GM12878 (cell line): ENCODE data around the gene SERPINB8. TPM values are rescaled to one million over a fixed set of nuclear protein-coding genes. Genes with fewer than 3 reads are reported as not detected.
A peak's percentile ranks its signal among the peaks of the same experiment; 100 is the strongest.

Experiments used
- ATAC-seq: fragments of 200-7000 bp; cut with Tn5 transposase; 3 replicates; pipeline ENCODE4 v1.9.1; 2020; ENCODE audit warnings: mild to moderate bottlenecking, moderate library complexity
- BruUV-seq: library from RNA; stranded (reverse); fragments of 400-500 nt; replicated peaks from 2 replicates; lab custom pipeline; 2021; lab: Mats Ljungman, UMichigan
- CTCF ChIA-PET: fragments of 300-600 bp; sonication (Branson Sonifier 250); formaldehyde crosslinking; extraction: SDS; loops from one replicate; lab custom pipeline; 2021; ENCODE audit warnings: inconsistent platforms; lab: Yijun Ruan, JAX
- POLR2A ChIA-PET: fragments of 350-600 bp; formaldehyde crosslinking; extraction: SDS; loops from one replicate; lab custom pipeline; 2021; ENCODE audit warnings: inconsistent platforms; lab: Charles Lee
- RAD21 ChIA-PET: fragments of 300-600 bp; sonication (Branson Sonifier 250); formaldehyde crosslinking; loops from one replicate; lab custom pipeline; 2023; ENCODE audit warnings: antibody characterized with exemption; ENCODE audit not compliant: unreplicated experiment; lab: Charles Lee
- SMC1A ChIA-PET: fragments of 300-600 bp; sonication (Branson Sonifier 250); formaldehyde crosslinking; loops from one replicate; lab custom pipeline; 2023; ENCODE audit not compliant: unreplicated experiment, uncharacterized antibody; lab: Charles Lee
- DNase-seq: peaks from one replicate; pipeline ENCODE4 v3.0.0-alpha.2; 2011; ENCODE audit warnings: low read depth, low spot score
- FAIRE-seq: peaks from 3 replicates; lab custom pipeline; 2011; peaks lifted over from hg19 to GRCh38; lab: Jason Lieb, UNC
- H2AFZ ChIP-seq: 2 replicates; pipeline ENCODE4 v1.6.0; 2011; ENCODE audit warnings: low read depth, low read length, control low read depth; ENCODE audit not compliant: control insufficient read depth
- H3K27ac ChIP-seq: 2 replicates; pipeline ENCODE4 v1.5.1; 2011; ENCODE audit warnings: control low read depth; ENCODE audit not compliant: control insufficient read depth, insufficient read depth
- H3K27me3 ChIP-seq, 2 experiments: replicated peaks in 1 of 2; 2 replicates each; pipeline versions ENCODE4 v1.6.0 to v1.6.1; 2011; ENCODE audit warnings: low read length in 1 of 2; ENCODE audit not compliant: control insufficient read depth in 2 of 2, insufficient read depth in 2 of 2
- H3K36me3 ChIP-seq, 2 experiments: 2 replicates each; pipeline ENCODE4 v1.5.1; 2011; ENCODE audit warnings: low read length in 1 of 2; ENCODE audit not compliant: control insufficient read depth in 2 of 2, insufficient read depth in 2 of 2
- H3K4me1 ChIP-seq: 2 replicates; pipeline ENCODE4 v1.6.1; 2011; ENCODE audit warnings: mild to moderate bottlenecking, low read length, moderate library complexity, mixed read lengths; ENCODE audit not compliant: control insufficient read depth, insufficient read depth
- H3K4me2 ChIP-seq: 2 replicates; pipeline ENCODE4 v1.6.0; 2011; ENCODE audit warnings: control low read depth; ENCODE audit not compliant: control insufficient read depth, insufficient read depth
- H3K4me3 ChIP-seq: fragments of 200-600 bp; sonication (generic); 2 replicates; pipeline ENCODE4 v1.5.1; 2016
- H3K79me2 ChIP-seq: 2 replicates; pipeline ENCODE4 v1.6.0; 2011; ENCODE audit warnings: low read length; ENCODE audit not compliant: control insufficient read depth, insufficient read depth
- H3K9ac ChIP-seq: 2 replicates; pipeline ENCODE4 v1.8.0; 2011; ENCODE audit warnings: low read length, control low read depth, mixed read lengths; ENCODE audit not compliant: control insufficient read depth, insufficient read depth
- H3K9me3 ChIP-seq: replicated peaks from 3 replicates; pipeline ENCODE4 v1.5.1; 2011; ENCODE audit warnings: mild to moderate bottlenecking, low read length; ENCODE audit not compliant: control insufficient read depth, insufficient read depth
- H4K20me1 ChIP-seq: 2 replicates; pipeline ENCODE4 v1.6.0; 2011; ENCODE audit not compliant: control insufficient read depth, insufficient read depth
- EED ChIP-seq: sonication (generic); IDR thresholded peaks from 2 replicates; pipeline ENCODE4 v1.6.1; 2016; ENCODE audit warnings: antibody characterized with exemption, low read depth
- MTA2 ChIP-seq: fragments of 450-650 bp; IDR thresholded peaks from 2 replicates; pipeline ENCODE4 v1.6.1; 2016; ENCODE audit warnings: low read depth, mild to moderate bottlenecking, moderate library complexity
- MXI1 ChIP-seq: fragments of 150-350 bp; IDR thresholded peaks from 2 replicates; pipeline ENCODE4 v1.6.1; 2011; ENCODE audit warnings: low read depth, mild to moderate bottlenecking, inconsistent platforms, low read length, improper control_type of control experiment
- SKIL ChIP-seq: fragments of 450-650 bp; IDR thresholded peaks from 2 replicates; pipeline ENCODE4 v1.6.1; 2017; ENCODE audit warnings: mild to moderate bottlenecking, low read depth, inconsistent platforms; ENCODE audit not compliant: poor library complexity, severe bottlenecking
- TCF3 ChIP-seq: IDR thresholded peaks from 2 replicates; pipeline ENCODE4 v1.6.1; 2012; ENCODE audit warnings: low read depth, mild to moderate bottlenecking, low read length, borderline replicate concordance; ENCODE audit not compliant: insufficient read depth
- ZNF274 ChIP-seq: IDR thresholded peaks from one replicate; pipeline ENCODE4 v1.8.0; 2011; ENCODE audit not compliant: insufficient read length, insufficient read depth
- WGBS: methylation state at CpG from one replicate; pipeline ENCODE4 v1.1.6; 2016; ENCODE audit warnings: low lambda C conversion rate; ENCODE audit not compliant: insufficient replicate concordance, insufficient coverage; ENCODE audit errors: missing lambda C conversion rate; 5-methylcytosine and 5-hydroxymethylcytosine counted together
- in situ Hi-C: fragments of 300-500 bp; cut with MboI; formaldehyde crosslinking; loops from 9 replicates; pipeline ENCODE4 v1.14.3; 2018; ENCODE audit warnings: mixed read lengths
- intact Hi-C: fragments of 100-400 bp; cut with micrococcal nuclease; formaldehyde crosslinking; loops from one replicate; pipeline ENCODE4 v1.14.2; 2022; ENCODE audit not compliant: unreplicated experiment
- polyA plus RNA-seq, 11 experiments: library from polyadenylated mRNA; depleted of rRNA in 4 of 11; unstranded in 6 of 11; stranded (reverse) in 5 of 11; fragments of >200 nt; fragmentation: Nextera tagmentation in 4 of 11; fragmentation: Illumina TruSeq in 1 of 11; extraction: Ambion mirVana in 4 of 11; extraction: Trizol in 1 of 11; gene quantifications; 1 replicate in 1 of 11; 2 replicates in 10 of 11; pipeline versions ENCODE4 v1.2.1 to v1.2.3, GENCODE V29; 2011 to 2016; ENCODE audit warnings: inconsistent platforms in 2 of 11, missing spikeins in 2 of 11, low read depth in 1 of 11
- total RNA-seq, 4 experiments: library from RNA; depleted of rRNA in 3 of 4; stranded (reverse); fragments of >200 nt in 3 of 4; fragmentation: Illumina TruSeq in 1 of 4; extraction: Trizol in 1 of 4; gene quantifications; 2 replicates each; pipeline versions ENCODE4 v1.2.1 to v1.2.3, GENCODE V29; 2013 to 2021
- TF ChIP-seq, protein P1 (sequence below): IDR thresholded peaks from 2 replicates; pipeline ENCODE4 v1.6.1; 2012; ENCODE audit warnings: low read length, inconsistent platforms
- TF ChIP-seq, protein P2 (sequence below): IDR thresholded peaks from 2 replicates; pipeline ENCODE4 v1.6.1; 2012; ENCODE audit warnings: improper control_type of control experiment, low read depth, low read length; ENCODE audit not compliant: insufficient replicate concordance

The SERPINB8 gene
- total and polyA plus RNA-seq, 10 of the 15 experiments (the other 5 are each of a cell fraction or from before 2014, with no cell fraction given), result 8.1 to 31.5 (median 16.7) TPM

DNA sequence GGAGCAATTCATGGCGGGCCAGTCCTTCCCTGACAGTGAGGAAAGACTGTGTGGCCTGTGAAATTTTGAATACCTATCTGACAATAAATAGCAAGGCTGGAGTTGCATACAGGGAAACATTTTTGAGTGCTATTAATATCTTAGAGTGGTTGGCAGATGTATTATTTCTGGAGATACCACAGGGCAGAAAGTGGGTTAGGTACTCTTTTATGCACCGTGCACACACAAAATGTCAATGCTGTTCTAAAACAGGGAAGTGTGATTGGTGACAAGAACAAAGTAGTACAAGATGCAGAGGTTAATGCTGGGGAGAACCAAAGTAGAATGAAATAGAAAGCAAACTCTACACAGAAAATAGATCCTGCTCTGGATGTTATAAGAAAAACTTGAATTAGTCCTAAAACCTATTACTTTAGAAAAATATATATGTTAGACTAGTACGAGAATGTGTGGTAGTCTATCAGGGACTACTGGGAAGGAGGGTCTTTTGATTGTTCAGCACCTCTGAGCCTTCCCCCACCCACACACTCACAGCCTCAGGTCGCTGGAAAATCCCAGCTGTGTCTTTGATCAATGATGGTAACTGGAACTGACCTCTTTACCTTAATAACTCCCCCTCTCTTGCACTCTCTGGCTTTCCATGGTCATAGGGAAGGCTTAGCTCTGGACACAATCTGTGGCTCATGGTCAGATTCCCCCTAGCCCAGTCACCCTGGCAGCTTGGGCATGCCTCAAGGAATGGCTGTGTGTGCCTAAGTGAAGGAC, 58.2 kb downstream of the SERPINB8 start (continued):
- TF ChIP-seq, protein P1, sequence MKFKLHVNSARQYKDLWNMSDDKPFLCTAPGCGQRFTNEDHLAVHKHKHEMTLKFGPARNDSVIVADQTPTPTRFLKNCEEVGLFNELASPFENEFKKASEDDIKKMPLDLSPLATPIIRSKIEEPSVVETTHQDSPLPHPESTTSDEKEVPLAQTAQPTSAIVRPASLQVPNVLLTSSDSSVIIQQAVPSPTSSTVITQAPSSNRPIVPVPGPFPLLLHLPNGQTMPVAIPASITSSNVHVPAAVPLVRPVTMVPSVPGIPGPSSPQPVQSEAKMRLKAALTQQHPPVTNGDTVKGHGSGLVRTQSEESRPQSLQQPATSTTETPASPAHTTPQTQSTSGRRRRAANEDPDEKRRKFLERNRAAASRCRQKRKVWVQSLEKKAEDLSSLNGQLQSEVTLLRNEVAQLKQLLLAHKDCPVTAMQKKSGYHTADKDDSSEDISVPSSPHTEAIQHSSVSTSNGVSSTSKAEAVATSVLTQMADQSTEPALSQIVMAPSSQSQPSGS, result no peak
- no peak for TF ChIP-seq SKIL
- peak; percentile 63; the same call in 1 of the 2 replicates for TF ChIP-seq MTA2

DNA sequence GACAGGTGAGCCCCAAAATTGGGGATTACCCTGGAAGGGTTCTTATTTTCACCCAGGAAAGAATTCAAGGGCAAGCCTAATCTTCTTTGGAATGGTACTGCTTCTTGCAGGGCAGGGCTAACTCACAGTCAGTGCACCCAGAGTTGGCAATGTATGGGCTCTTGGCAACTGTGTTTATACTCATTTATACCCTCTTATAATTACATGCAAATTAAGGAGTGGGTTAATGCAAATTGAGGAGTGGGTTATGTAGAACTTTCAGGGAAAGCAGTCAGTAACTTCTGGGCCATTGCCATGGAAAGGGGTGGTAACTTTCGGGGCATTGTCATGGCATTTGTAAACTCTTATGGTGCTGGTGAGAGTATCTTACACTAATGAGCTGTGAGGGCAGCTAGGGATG, 59.2 kb downstream of the SERPINB8 start:
- intact Hi-C loops (no loop called here), in situ Hi-C loops (loop anchor here (25.0 kb wide), 1 partner anchor 1058 kb away; no protein-coding TSS in a partner anchor)
- no peak for DNase-seq
- H3K4me3 ChIP-seq, result no peak overlapping the region
- TF ChIP-seq MTA2 (0 out of 2 replicates have a peak, but pooled peaks have one; percentile 37), ZNF274 (no peak), MXI1 (no peak), TCF3 (no peak), EED (no peak)
- TF ChIP-seq, protein P2, sequence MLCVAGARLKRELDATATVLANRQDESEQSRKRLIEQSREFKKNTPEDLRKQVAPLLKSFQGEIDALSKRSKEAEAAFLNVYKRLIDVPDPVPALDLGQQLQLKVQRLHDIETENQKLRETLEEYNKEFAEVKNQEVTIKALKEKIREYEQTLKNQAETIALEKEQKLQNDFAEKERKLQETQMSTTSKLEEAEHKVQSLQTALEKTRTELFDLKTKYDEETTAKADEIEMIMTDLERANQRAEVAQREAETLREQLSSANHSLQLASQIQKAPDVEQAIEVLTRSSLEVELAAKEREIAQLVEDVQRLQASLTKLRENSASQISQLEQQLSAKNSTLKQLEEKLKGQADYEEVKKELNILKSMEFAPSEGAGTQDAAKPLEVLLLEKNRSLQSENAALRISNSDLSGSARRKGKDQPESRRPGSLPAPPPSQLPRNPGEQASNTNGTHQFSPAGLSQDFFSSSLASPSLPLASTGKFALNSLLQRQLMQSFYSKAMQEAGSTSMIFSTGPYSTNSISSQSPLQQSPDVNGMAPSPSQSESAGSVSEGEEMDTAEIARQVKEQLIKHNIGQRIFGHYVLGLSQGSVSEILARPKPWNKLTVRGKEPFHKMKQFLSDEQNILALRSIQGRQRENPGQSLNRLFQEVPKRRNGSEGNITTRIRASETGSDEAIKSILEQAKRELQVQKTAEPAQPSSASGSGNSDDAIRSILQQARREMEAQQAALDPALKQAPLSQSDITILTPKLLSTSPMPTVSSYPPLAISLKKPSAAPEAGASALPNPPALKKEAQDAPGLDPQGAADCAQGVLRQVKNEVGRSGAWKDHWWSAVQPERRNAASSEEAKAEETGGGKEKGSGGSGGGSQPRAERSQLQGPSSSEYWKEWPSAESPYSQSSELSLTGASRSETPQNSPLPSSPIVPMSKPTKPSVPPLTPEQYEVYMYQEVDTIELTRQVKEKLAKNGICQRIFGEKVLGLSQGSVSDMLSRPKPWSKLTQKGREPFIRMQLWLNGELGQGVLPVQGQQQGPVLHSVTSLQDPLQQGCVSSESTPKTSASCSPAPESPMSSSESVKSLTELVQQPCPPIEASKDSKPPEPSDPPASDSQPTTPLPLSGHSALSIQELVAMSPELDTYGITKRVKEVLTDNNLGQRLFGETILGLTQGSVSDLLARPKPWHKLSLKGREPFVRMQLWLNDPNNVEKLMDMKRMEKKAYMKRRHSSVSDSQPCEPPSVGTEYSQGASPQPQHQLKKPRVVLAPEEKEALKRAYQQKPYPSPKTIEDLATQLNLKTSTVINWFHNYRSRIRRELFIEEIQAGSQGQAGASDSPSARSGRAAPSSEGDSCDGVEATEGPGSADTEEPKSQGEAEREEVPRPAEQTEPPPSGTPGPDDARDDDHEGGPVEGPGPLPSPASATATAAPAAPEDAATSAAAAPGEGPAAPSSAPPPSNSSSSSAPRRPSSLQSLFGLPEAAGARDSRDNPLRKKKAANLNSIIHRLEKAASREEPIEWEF, result no peak
- CTCF ChIA-PET, result interaction anchor here (1.3 to 1.9 kb wide), 3 partner anchors 8 to 71 kb away, joined by 4 to 10 read pairs (median 6); no protein-coding TSS in a partner anchor
- H2AFZ ChIP-seq, result no peak overlapping the region
- POLR2A ChIA-PET, result no interaction called here
- no peaks in the 10 kb centered on the region for H4K20me1 ChIP-seq
- H3K9me3 ChIP-seq, result no peaks in the 10 kb centered on the region; the same call in 2 of the 3 replicates
- WGBS, result 44% methylated on average over 1 of the region's 1 CpG
- no peaks in the 10 kb centered on the region for H3K79me2 ChIP-seq
- peak; percentile 57 for ATAC-seq
- no peaks in the 10 kb centered on the region; a peak in 1 of 4 replicates for H3K27me3 ChIP-seq
- no peak overlapping the region for H3K27ac ChIP-seq
- BruUV-seq, result no TSS peak
- H3K4me2 ChIP-seq, result no peak overlapping the region
- RAD21 ChIA-PET, result interaction anchor here (0.8 to 1.6 kb wide), 2 partner anchors 11 to 173 kb away, joined by 3 to 5 read pairs; no protein-coding TSS in a partner anchor
- FAIRE-seq, result no peak
- no peaks in the 10 kb centered on the region for H3K36me3 ChIP-seq
- H3K9ac ChIP-seq, result no peak overlapping the region
- SMC1A ChIA-PET, result interaction anchor here (0.8 to 1.8 kb wide), 4 partner anchors 9 to 71 kb away, joined by 4 to 6 read pairs (median 5); no protein-coding TSS in a partner anchor
- peaks cover 9% of the 10 kb centered on the region; the same call in 1 of the 2 replicates for H3K4me1 ChIP-seq
